ENCODE measurements around the gene TSPAN12. TPM values are rescaled to one million over a fixed set of nuclear protein-coding genes. Genes with fewer than 3 reads are reported as not detected.

TSPAN12 gene
- total and polyA plus RNA-seq, 2 donors (not counting 3 experiments of a cell fraction or from before 2014, with no cell fraction given) = 9.3 to 19.8 TPM

DNA sequence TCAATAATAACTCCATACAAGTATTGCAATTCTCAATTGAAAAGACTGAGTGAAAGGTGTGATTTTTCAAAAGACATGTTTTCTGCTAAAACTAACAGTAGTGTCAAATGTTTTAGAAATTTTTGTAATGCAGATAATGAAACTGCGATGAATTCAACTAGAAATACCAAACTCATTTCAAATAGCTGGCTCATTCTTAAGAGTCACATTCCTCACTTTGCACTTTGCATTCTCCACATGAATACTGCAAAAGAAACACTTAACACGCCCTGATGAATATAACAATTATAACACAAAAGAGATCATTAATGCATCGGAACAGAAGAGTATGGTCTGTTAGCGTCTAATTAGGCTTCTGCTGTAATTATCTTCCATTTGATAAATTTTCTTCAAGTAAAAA, 15.5 kb upstream of the TSPAN12 start:
- ChIA-PET POLR2A (no interaction called here), CTCF (interaction anchor here (0.6 to 0.7 kb wide), 2 partner anchors 11 to 99 kb away, joined by 3 read pairs; no protein-coding TSS in a partner anchor)
- H3K4me1 ChIP-seq (ENCODE audit: control insufficient read depth, extremely low read depth, insufficient read depth, low read length) = peaks cover 8% of the 10 kb centered on the region
- no TSS peak for BruUV-seq (replicated peaks)
- H2AFZ ChIP-seq (ENCODE audit: low read depth, low read length) = no peak overlapping the region
- H4K20me1 ChIP-seq (replicated peaks; ENCODE audit: control insufficient read depth, extremely low read depth, insufficient read depth, low read length) = no peaks in the 10 kb centered on the region
- H3K79me2 ChIP-seq (ENCODE audit: control insufficient read depth, insufficient read depth, low read length) = no peaks in the 10 kb centered on the region
- H3K4me3 ChIP-seq (replicated peaks in 1 of 3; ENCODE audit: insufficient read depth in 1 of 3, low read depth in 1 of 3, low read length in 3 of 3) = no peak overlapping the region
- intact Hi-C loops (cut with micrococcal nuclease) = no loop called here
- TF ChIP-seq MYC (IDR thresholded peaks at IDR 0.05; ENCODE audit: low read depth, low read length) (no peak), CTCF (IDR thresholded peaks at IDR 0.05; ENCODE audit: extremely low read depth in 1 of 2, insufficient read depth in 1 of 2, low read depth in 1 of 2, low read length in 2 of 2) (no peak), POLR2AphosphoS5 (IDR thresholded peaks at IDR 0.05; ENCODE audit: insufficient read depth, low read depth, low read length) (no peak), JUN (IDR thresholded peaks at IDR 0.05; ENCODE audit: borderline replicate concordance, insufficient read depth, insufficient read length, low read depth) (no peak)
- H3K9me1 ChIP-seq (replicated peaks; ENCODE audit: control insufficient read depth, extremely low read depth, insufficient read depth, low read length) = no peaks in the 10 kb centered on the region
- no peaks in the 10 kb centered on the region for H3K27me3 ChIP-seq (ENCODE audit: control insufficient read depth in 2 of 2, insufficient read depth in 2 of 2, low read length in 2 of 2)
- H3K27ac ChIP-seq (ENCODE audit: insufficient read depth, low read depth, low read length) = no peak overlapping the region
- no peaks in the 10 kb centered on the region for H3K36me3 ChIP-seq (ENCODE audit: control insufficient read depth in 2 of 2, extremely low read depth in 1 of 2, insufficient read depth in 2 of 2, low read length in 2 of 2)
- no peak overlapping the region for H3K9ac ChIP-seq (replicated peaks; ENCODE audit: extremely low read depth, insufficient read depth, low read length)
- dilution Hi-C loops (cut with MboI; ENCODE audit: extremely low pct_ligation_motif_present, low sequenced_read_pairs) = no loop called here
- DNase-seq (ENCODE audit: low read depth, low spot score) (no peak), FAIRE-seq (no peak)
- H3K4me2 ChIP-seq (ENCODE audit: insufficient read depth, low read length) = no peak overlapping the region
- H3K9me3 ChIP-seq (replicated peaks; ENCODE audit: control insufficient read depth, insufficient read depth, low read length) = no peaks in the 10 kb centered on the region

DNA sequence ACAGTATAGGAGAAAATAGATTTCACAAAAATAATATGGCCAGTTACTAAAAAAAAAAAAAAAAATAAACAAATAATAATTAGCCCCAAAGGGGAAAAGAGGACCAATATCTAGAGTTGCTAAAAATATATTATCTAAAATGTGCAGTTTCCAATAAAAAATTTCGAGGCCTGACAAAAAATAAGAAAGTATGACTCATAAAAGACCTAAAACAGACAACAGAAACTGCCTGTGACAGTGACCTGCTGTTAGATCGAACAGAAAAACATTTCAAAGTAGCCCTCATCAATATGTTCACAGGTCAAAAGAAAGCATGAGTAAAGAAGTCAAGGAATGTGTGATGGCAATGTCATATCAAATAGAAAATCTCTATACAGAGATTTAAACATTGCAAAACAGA, 11.8 kb upstream of the TSPAN12 start:
- no peak for TF ChIP-seq CTCF (IDR thresholded peaks at IDR 0.05; ENCODE audit: extremely low read depth in 1 of 2, insufficient read depth in 1 of 2, low read depth in 1 of 2, low read length in 2 of 2)
- no peak for TF ChIP-seq JUN (IDR thresholded peaks at IDR 0.05; ENCODE audit: borderline replicate concordance, insufficient read depth, insufficient read length, low read depth)
- TF ChIP-seq POLR2AphosphoS5 (IDR thresholded peaks at IDR 0.05; ENCODE audit: insufficient read depth, low read depth, low read length) = no peak
- TF ChIP-seq POLR2A (IDR thresholded peaks at IDR 0.05; ENCODE audit: low read depth, low read length) = no peak
- no peak for TF ChIP-seq EZH2 (IDR thresholded peaks at IDR 0.05; ENCODE audit: borderline replicate concordance, low read depth, low read length, severe bottlenecking)
- TF ChIP-seq GATA2 (IDR thresholded peaks at IDR 0.05; ENCODE audit: insufficient read depth, insufficient read length, low read depth, low read length) = no peak
- TF ChIP-seq MYC (IDR thresholded peaks at IDR 0.05; ENCODE audit: low read depth, low read length) = no peak
- TF ChIP-seq, protein P1, sequence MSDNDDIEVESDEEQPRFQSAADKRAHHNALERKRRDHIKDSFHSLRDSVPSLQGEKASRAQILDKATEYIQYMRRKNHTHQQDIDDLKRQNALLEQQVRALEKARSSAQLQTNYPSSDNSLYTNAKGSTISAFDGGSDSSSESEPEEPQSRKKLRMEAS (IDR thresholded peaks at IDR 0.05; ENCODE audit: insufficient read depth, insufficient read length) = no peak
- TF ChIP-seq FOS (IDR thresholded peaks at IDR 0.05; ENCODE audit: borderline replicate concordance, insufficient read depth, low read length) = no peak
- ChIA-PET CTCF (no interaction called here), POLR2A (no interaction called here)
- H3K9me3 ChIP-seq (replicated peaks; ENCODE audit: control insufficient read depth, insufficient read depth, low read length) = no peaks in the 10 kb centered on the region
- H4K20me1 ChIP-seq (replicated peaks; ENCODE audit: control insufficient read depth, extremely low read depth, insufficient read depth, low read length) = no peaks in the 10 kb centered on the region
- H3K4me1 ChIP-seq (ENCODE audit: control insufficient read depth, extremely low read depth, insufficient read depth, low read length) = peaks cover 6% of the 10 kb centered on the region
- no peak for FAIRE-seq
- H3K4me3 ChIP-seq (replicated peaks in 1 of 3; ENCODE audit: insufficient read depth in 1 of 3, low read depth in 1 of 3, low read length in 3 of 3) = no peak overlapping the region
- H2AFZ ChIP-seq (ENCODE audit: low read depth, low read length) = no peak overlapping the region
- no peak overlapping the region for H3K9ac ChIP-seq (replicated peaks; ENCODE audit: extremely low read depth, insufficient read depth, low read length)
- H3K27me3 ChIP-seq (ENCODE audit: control insufficient read depth in 2 of 2, insufficient read depth in 2 of 2, low read length in 2 of 2) = no peaks in the 10 kb centered on the region
- intact Hi-C loops (cut with micrococcal nuclease) = no loop called here
- no peaks in the 10 kb centered on the region for H3K36me3 ChIP-seq (ENCODE audit: control insufficient read depth in 2 of 2, extremely low read depth in 1 of 2, insufficient read depth in 2 of 2, low read length in 2 of 2)
- no peak for DNase-seq (ENCODE audit: low read depth, low spot score)
- dilution Hi-C loops (cut with MboI; ENCODE audit: extremely low pct_ligation_motif_present, low sequenced_read_pairs) = no loop called here
- BruUV-seq (replicated peaks) = no TSS peak
- no peak overlapping the region for H3K4me2 ChIP-seq (ENCODE audit: insufficient read depth, low read length)
- H3K27ac ChIP-seq (ENCODE audit: insufficient read depth, low read depth, low read length) = no peak overlapping the region
- no peaks in the 10 kb centered on the region for H3K9me1 ChIP-seq (replicated peaks; ENCODE audit: control insufficient read depth, extremely low read depth, insufficient read depth, low read length)
- no peaks in the 10 kb centered on the region for H3K79me2 ChIP-seq (ENCODE audit: control insufficient read depth, insufficient read depth, low read length)

Measured in endothelial cell of umbilical vein (primary cell).